Measurements from ENCODE around the gene C5AR2.
"Not testable (repeated sequence)": the region's sequence is repeated elsewhere in the genome, so short reads cannot be mapped to it uniquely, and the experiment has no call there.

DNA sequence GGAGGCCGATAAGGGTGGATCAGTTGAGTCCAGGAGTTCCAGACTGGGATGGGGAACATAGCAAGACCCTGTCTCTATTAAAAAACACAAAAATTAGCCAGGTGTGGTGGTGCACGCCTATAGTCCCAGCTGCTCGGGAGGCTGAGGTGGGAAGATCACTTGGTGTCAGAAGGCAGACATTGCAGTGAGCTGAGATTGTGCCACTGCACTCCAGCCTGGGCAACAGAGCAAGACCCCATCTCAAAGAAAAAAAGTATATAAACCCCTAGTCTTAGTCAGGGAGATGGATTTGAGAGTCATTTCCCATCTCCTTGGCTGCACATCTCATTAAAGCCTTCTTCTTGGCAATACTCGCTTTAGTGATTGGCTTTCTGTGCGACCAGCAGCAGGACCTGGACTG, 51.9 kb downstream of the C5AR2 start:
- TF ChIP-seq, protein P1, sequence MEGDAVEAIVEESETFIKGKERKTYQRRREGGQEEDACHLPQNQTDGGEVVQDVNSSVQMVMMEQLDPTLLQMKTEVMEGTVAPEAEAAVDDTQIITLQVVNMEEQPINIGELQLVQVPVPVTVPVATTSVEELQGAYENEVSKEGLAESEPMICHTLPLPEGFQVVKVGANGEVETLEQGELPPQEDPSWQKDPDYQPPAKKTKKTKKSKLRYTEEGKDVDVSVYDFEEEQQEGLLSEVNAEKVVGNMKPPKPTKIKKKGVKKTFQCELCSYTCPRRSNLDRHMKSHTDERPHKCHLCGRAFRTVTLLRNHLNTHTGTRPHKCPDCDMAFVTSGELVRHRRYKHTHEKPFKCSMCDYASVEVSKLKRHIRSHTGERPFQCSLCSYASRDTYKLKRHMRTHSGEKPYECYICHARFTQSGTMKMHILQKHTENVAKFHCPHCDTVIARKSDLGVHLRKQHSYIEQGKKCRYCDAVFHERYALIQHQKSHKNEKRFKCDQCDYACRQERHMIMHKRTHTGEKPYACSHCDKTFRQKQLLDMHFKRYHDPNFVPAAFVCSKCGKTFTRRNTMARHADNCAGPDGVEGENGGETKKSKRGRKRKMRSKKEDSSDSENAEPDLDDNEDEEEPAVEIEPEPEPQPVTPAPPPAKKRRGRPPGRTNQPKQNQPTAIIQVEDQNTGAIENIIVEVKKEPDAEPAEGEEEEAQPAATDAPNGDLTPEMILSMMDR (conservative IDR thresholded peaks at IDR 0.05) = not testable (repeated sequence)
- not testable (repeated sequence) for TF ChIP-seq EZH2 (IDR thresholded peaks at IDR 0.05; ENCODE audit: low read depth)
